Gastroesophageal sphincter (tissue), 3 donors: ENCODE measurements around the gene GGN.

Source experiments
- CTCF ChIP-seq, 4 experiments: fragments of 200-600 bp in 2 of 4; fragments of 450-650 bp in 2 of 4; sonication (generic) in 1 of 4; IDR thresholded peaks; one replicate each; pipeline ENCODE4 v1.5.1; 2017 to 2019; ENCODE audit warnings: antibody characterized with exemption in 4 of 4, mild to moderate bottlenecking in 2 of 4, moderate library complexity in 2 of 4
- EP300 ChIP-seq: sonication (generic); formaldehyde crosslinking; IDR thresholded peaks from one replicate; pipeline ENCODE4 v1.6.1; 2017; ENCODE audit warnings: antibody characterized with exemption, mild to moderate bottlenecking
- POLR2A ChIP-seq, 2 donors: fragments of 450-650 bp; IDR thresholded peaks; one replicate each; pipeline ENCODE4 v1.6.1; 2017; ENCODE audit warnings: antibody characterized with exemption in 2 of 2, mild to moderate bottlenecking in 2 of 2, moderate library complexity in 1 of 2
- POLR2AphosphoS5 ChIP-seq: sonication (generic); formaldehyde crosslinking; IDR thresholded peaks from one replicate; pipeline ENCODE4 v1.6.1; 2017; ENCODE audit warnings: antibody characterized with exemption

GRCh38 chr19:38402967-38403674 lies 15.3 kb upstream of the GGN start, which contains the start of gene FAM98C:
- peak in 3 of 4 experiments; percentile 97 to 99 (median 99) for TF ChIP-seq CTCF (IDR thresholded peaks at IDR 0.05)
- peak in 1 of 2 donors; percentile 6 for TF ChIP-seq POLR2A (IDR thresholded peaks at IDR 0.05)
- TF ChIP-seq POLR2AphosphoS5: peak; percentile 19
- TF ChIP-seq EP300: no peak
